Heart right ventricle (tissue), 16 donors: Measurements from ENCODE around the gene TP53TG5. TPM values are rescaled to one million over a fixed set of nuclear protein-coding genes. Genes with fewer than 3 reads are reported as not detected.
A peak's percentile ranks its signal among the peaks of the same experiment; 100 is the strongest.

Experiments used
- ATAC-seq, 8 donors: fragments of 200-7000 bp; cut with Tn5 transposase; one replicate each; pipeline ENCODE4 v1.9.1; 2020; ENCODE audit warnings: mild to moderate bottlenecking in 8 of 8, moderate library complexity in 8 of 8, moderate number of reproducible peaks in 1 of 8
- DNase-seq, 2 donors: peaks; one replicate each; pipeline ENCODE4 v3.0.0-alpha.2; 2020
- H3K27ac ChIP-seq, 10 donors: fragments of 200-600 bp; sonication (generic) in 2 of 10; one replicate each; pipeline versions ENCODE4 v1.5.0 to v1.8.0; 2020 to 2022; ENCODE audit warnings: mild to moderate bottlenecking in 3 of 10
- H3K27me3 ChIP-seq, 7 donors: fragments of 200-600 bp; one replicate each; pipeline ENCODE4 v1.8.0; 2021 to 2022; ENCODE audit warnings: mild to moderate bottlenecking in 2 of 7
- H3K36me3 ChIP-seq, 9 donors: fragments of 200-600 bp; sonication (generic) in 1 of 9; one replicate each; pipeline versions ENCODE4 v1.5.0 to v1.8.0; 2020 to 2022; ENCODE audit warnings: mild to moderate bottlenecking in 2 of 9
- H3K4me1 ChIP-seq, 9 donors: fragments of 200-600 bp; sonication (generic) in 1 of 9; one replicate each; pipeline versions ENCODE4 v1.5.0 to v1.8.0; 2020 to 2022; ENCODE audit warnings: mild to moderate bottlenecking in 4 of 9
- H3K4me3 ChIP-seq, 10 donors: fragments of 200-600 bp; sonication (generic) in 2 of 10; one replicate each; pipeline versions ENCODE4 v1.5.0 to v1.8.0; 2020 to 2022; ENCODE audit warnings: mild to moderate bottlenecking in 7 of 10, moderate library complexity in 2 of 10
- H3K9me3 ChIP-seq, 11 donors: fragments of 200-600 bp in 10 of 11; sonication (generic) in 2 of 11; one replicate each; pipeline versions ENCODE4 v1.5.0 to v1.8.0; 2013 to 2022; ENCODE audit warnings: mild to moderate bottlenecking in 2 of 11, control low read depth in 1 of 11, moderate library complexity in 1 of 11
- CTCF ChIP-seq, 9 donors: fragments of 200-600 bp; sonication (generic) in 2 of 9; IDR thresholded peaks; one replicate each; pipeline versions ENCODE4 v1.5.0 to v1.8.0; 2021 to 2022; ENCODE audit warnings: antibody characterized with exemption in 9 of 9, mild to moderate bottlenecking in 5 of 9, moderate library complexity in 1 of 9
- WGBS, 2 donors: extraction: QIAGEN DNeasy Blood & Tissue Kit; methylation state at CpG; one replicate each; pipeline ENCODE4 v1.1.7; 2013; ENCODE audit warnings: inconsistent platforms in 1 of 2; 5-methylcytosine and 5-hydroxymethylcytosine counted together
- intact Hi-C, 10 donors: fragments of 100-400 bp; cut with DNase I; formaldehyde crosslinking; loops; one replicate each; pipeline versions ENCODE4 v1.11.1 to v1.14.2; 2022
- polyA plus RNA-seq, 2 donors: library from polyadenylated mRNA; stranded (reverse); fragments of 200-250 nt; gene quantifications; one replicate each; pipeline ENCODE4 v1.2.3, GENCODE V29; 2013
- total RNA-seq, 10 donors: library from RNA; stranded (reverse); fragmentation: NEBNext Ultra II Directional in 3 of 10; extraction: Animal tissue kit (Norgen Biotek cat#: 25700) in 3 of 10; gene quantifications; one replicate each; pipeline versions ENCODE4 v1.2.1 to v1.2.4, GENCODE V29; 2021 to 2023
- donor health status: Arrhythmogenic right ventricular cardiomyopathy.
- donor health status: ischemic (EF 13 %, LVEDD 7.1; RV severe dilation, severe dysfunction).
- donor health status: healthy with polysubstance abuse.
- donor health status: DM: no; HTN: yes; CAD: no.
- donor health status: DM: no; HTN: no; CAD: no.
- donor health status: ischemic (EF 25% LVEDD 6.9; RV normal size, moderate dysfunction).
- donor health status: ischemic (EF 25% LVEDD 5.7; RV mildly dilated, moderate dysfunction).
- donor health status: healthy.
- donor health status: DM: yes; HTN: yes; CAD: no.
- donor health status: Ischemic cardiomyopathy.
- donor health status: ischemic (EF 35%, LVEDD 5.7; RV mildly dilated, moderate dysfunction).
- donor health status: nonischemic (EF 11% LVEDD 7.7; RV severe dilation, severe dysfunction).
- donor health status: DM: yes; HTN: yes; CAD: no.
- donor health status: PGD.
- donor health status: ischemic (EF 29% LVEDD 5.4; RV normal size, mild dysfunction).
- donor health status: nonischemic (EF 23%, LVEDD 6.1; RV moderate dilation, normal function).

The TP53TG5 gene
- total and polyA plus RNA-seq, 12 donors, result 0.43 to 2.4 (median 1.2) TPM

GRCh38 chr20:45359069-45359405 is 19.1 kb downstream of the TP53TG5 start:
- Histone ChIP-seq H3K4me3 (no peak overlapping the region), H3K9me3 (no peaks in the 10 kb centered on the region), H3K27ac (peak overlapping the region; percentile 80 to 96 (median 91)), H3K4me1 (peaks cover 9 to 84% (median 53%) of the 10 kb centered on the region in 9 donors), H3K36me3 (no peaks in the 10 kb centered on the region), H3K27me3 (no peaks in the 10 kb centered on the region)
- WGBS, 2 donors, result 38 to 39% methylated on average over 7 of the region's 7 CpGs
- DNase-seq (peak in 1 of 2 donors; percentile 53), ATAC-seq (peak in 5 of 8 donors; percentile 6 to 60 (median 27))
- intact Hi-C loops, result loop anchor here in 4 of 10 donors (2.0 to 5.0 kb wide), 3 partner anchors 16 to 48 kb away; partner anchors contain the start of gene DBNDD2 (in 1 of the 4)
- TF ChIP-seq CTCF (IDR thresholded peaks at IDR 0.05), result no peak

GRCh38 chr20:45358282-45359068 is 19.6 kb downstream of the TP53TG5 start:
- WGBS, 2 donors, result 10 to 12% methylated on average over 10 of the region's 10 CpGs

GRCh38 chr20:45355209-45356084 is 22.7 kb downstream of the TP53TG5 start:
- Histone ChIP-seq H3K9me3 (no peaks in the 10 kb centered on the region), H3K36me3 (no peaks in the 10 kb centered on the region), H3K4me3 (no peak overlapping the region), H3K27me3 (no peaks in the 10 kb centered on the region), H3K4me1 (peaks cover 7 to 56% (median 41%) of the 10 kb centered on the region in 9 donors), H3K27ac (peak overlapping the region in 6 of 10 donors; percentile 48 to 64 (median 52))
- 52 to 89% methylated on average over 5 of the region's 5 CpGs for WGBS, 2 donors
- intact Hi-C loops, result loop anchor here in 3 of 10 donors (1.0 to 5.0 kb wide), 3 partner anchors 22 to 52 kb away; partner anchors contain the start of gene DBNDD2 (in 1 of the 3)
- TF ChIP-seq CTCF (IDR thresholded peaks at IDR 0.05), result no peak
- DNase-seq (no peak), ATAC-seq (no peak)

More at GRCh38 chr20:45358282-45359068, 19.6 kb downstream of the TP53TG5 start:
- no peak for TF ChIP-seq CTCF (IDR thresholded peaks at IDR 0.05)
- ATAC-seq (peak; percentile 13 to 77 (median 56)), DNase-seq (peak; percentile 60 to 81)
- intact Hi-C loops, result loop anchor here in 5 of 10 donors (1.0 to 5.0 kb wide), 4 partner anchors 16 to 49 kb away; partner anchors contain the start of gene DBNDD2 (in 1 of the 5)
- Histone ChIP-seq H3K9me3 (no peaks in the 10 kb centered on the region), H3K4me1 (peaks cover 7 to 78% (median 48%) of the 10 kb centered on the region in 9 donors), H3K36me3 (no peaks in the 10 kb centered on the region), H3K4me3 (peak overlapping the region in 1 of 10 donors; percentile 11), H3K27me3 (no peaks in the 10 kb centered on the region), H3K27ac (peak overlapping the region; percentile 80 to 96 (median 91))
